GM12891 (cell line): ENCODE measurements around the gene TMPRSS7.

Source experiments
- POLR2A ChIP-seq: IDR thresholded peaks from 2 replicates; pipeline ENCODE4 v1.6.1; 2011; ENCODE audit warnings: low read depth, low read length, control low read depth
- POLR2AphosphoS5 ChIP-seq: IDR thresholded peaks from 2 replicates; pipeline ENCODE4 v1.6.1; 2011; ENCODE audit warnings: low read depth, low read length, control low read depth
- POU2F2 ChIP-seq: IDR thresholded peaks from 2 replicates; pipeline ENCODE4 v1.6.1; 2011; ENCODE audit warnings: low read depth, mild to moderate bottlenecking, control low read depth, low read length, moderate library complexity
- SPI1 ChIP-seq: IDR thresholded peaks from 2 replicates; pipeline ENCODE4 v1.6.1; 2011; ENCODE audit warnings: low read depth, low read length, control low read depth
- TAF1 ChIP-seq: IDR thresholded peaks from 2 replicates; pipeline ENCODE4 v1.6.1; 2011; ENCODE audit warnings: low read depth, low read length, control low read depth

DNA sequence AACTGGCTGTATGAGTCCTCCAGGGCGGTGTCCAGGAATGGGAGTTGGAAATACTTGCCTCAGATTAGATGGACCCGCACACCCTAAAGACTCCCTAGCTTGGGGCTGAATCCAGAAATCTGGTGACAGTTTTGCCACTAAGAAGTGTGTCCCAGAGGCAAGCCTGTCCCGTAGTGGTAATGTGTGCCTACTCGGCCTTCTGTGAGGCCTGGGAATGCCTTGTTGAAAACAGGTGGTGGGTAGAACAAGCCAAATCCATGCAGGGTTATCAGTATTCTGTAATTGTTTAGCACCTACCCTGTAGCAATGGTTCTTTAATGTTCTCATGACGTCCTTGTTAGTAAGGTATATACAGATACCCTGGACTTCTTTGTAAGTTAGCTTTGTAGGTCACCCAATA, 53.2 kb downstream of the TMPRSS7 start:
- TF ChIP-seq TAF1 (no peak), SPI1 (no peak), POLR2A (no peak), POLR2AphosphoS5 (no peak), POU2F2 (no peak)
